GM18502 (cell line): ENCODE data around the gene MYZAP.

ENCODE experiments used
- ATAC-seq: cut with Tn5 transposase; IDR thresholded peaks from one replicate; pipeline ENCODE4 v1.9.1; 2021; ENCODE audit warnings: mild to moderate bottlenecking; ENCODE audit not compliant: unreplicated experiment, poor library complexity

Gene MYZAP, protein sequence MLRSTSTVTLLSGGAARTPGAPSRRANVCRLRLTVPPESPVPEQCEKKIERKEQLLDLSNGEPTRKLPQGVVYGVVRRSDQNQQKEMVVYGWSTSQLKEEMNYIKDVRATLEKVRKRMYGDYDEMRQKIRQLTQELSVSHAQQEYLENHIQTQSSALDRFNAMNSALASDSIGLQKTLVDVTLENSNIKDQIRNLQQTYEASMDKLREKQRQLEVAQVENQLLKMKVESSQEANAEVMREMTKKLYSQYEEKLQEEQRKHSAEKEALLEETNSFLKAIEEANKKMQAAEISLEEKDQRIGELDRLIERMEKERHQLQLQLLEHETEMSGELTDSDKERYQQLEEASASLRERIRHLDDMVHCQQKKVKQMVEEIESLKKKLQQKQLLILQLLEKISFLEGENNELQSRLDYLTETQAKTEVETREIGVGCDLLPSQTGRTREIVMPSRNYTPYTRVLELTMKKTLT

DNA sequence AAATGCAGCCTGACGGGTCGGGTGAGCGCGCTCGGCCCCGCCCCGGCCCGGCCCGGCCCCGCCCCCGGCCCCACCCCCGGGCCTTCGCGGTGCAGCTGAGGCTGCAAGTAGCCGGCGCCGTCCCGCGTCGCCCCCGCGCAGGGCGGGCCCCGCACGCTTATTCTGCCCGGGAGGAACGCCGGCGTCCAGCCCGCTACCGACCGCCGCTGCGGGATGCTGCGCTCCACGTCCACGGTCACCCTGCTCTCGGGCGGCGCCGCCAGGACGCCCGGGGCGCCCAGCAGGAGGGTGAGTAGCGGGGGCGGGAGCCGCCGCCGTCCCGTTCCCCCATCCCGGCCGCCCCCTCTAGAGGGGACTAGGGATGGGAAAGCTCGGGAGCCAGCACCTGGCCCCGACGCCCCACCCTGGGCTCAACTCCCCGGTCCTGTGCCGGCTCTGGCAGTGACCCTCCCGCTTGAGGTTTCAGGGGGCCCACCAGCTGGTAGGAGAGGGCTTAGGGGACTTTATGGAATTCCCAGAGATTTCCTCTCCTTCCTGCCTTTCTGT lies at the start of gene MYZAP:
Gene MYZAP, plus strand, starts transcription at position 83 of the 546 bp plus-strand sequence. Its CDS starts 131 bp downstream, at position 214.
- no peak for ATAC-seq

DNA sequence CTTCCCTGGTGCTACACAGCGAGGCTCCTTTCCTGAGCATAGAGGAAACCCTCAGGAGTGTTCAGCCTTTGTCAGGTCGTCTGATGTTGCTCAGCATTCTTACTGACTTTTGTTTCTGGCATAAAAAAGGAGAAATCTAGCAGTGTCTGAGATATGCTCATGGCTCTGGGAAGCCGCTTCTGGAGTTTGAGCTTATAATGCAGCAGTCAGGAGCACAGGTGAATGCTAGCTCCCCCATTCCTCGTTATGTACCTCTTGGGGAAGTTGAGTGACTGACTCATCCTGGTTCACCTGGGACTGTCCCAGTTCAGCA lies 49.2 kb upstream of the MYZAP start:
- ATAC-seq: no peak

DNA sequence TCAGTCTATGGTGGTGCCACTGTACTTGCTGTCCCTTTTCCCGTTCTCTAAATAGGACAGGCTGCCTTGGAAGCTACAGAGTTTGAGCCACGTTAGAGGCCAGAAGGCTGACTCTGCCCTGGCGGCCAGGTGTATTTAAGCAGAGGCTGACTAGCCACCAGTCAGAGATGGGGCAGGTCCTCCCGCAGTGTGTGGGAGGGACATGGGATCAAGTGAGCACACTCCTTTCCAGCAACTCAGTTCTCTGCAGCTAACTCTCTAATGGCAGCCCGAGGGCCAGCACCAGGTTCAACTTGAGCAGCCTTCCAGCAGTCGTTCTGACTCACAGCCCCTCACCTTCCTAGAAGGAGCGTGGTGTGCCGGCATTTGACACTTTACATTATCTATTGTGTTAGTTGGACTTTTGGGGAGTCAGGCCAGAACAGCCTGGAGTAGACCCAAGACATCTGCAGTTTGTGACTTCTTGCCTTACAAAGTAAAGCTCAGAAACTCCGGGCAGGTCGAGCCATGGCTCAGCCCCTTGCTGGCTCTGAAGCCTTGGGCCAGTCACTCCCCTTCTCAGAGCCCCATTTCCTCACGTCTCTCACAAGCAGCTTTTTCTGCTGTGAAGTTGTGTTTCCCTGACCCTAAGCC lies 46.7 kb upstream of the MYZAP start:
- ATAC-seq: no peak

DNA sequence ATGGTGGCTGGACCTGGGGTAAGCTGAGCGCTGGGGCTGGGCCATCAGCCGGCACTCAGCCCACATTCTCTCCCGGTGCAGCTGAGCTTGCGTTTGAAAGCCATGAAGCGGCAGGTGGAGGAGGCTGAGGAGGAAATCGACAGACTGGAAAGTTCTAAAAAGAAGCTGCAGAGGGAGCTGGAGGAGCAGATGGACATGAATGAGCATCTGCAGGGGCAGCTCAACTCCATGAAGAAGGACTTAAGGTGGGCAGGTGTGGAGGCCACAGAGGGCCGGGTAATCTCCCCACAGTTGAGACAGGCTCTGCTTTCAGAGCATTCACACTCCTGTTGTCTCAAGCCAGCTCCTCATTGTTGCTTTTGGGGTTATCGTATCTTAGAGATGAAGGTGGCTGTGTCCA lies 45.7 kb upstream of the MYZAP start:
- no peak for ATAC-seq

DNA sequence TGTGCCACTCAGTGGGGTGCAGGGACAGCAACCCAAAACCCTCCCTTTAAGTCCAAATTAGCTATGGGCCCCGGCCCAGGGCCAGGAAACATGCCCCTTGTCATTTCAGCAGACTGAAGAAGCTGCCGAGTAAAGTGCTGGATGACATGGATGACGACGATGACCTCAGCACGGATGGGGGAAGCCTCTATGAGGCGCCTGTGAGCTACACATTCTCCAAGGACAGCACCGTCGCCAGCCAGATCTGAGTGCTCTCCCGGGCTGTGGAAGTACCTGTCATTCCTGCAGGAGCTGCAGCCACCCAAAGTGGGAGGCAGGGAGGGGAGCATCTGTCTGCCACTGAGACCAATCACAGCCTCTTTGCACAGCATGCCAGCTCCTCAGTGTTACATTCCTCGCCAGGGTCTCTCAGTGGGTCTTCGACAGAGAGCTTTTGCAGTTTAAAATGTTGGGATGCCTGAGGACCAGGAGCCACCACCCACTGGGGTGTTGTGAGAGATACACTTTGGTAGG lies 44.4 kb upstream of the MYZAP start:
- ATAC-seq: no peak

DNA sequence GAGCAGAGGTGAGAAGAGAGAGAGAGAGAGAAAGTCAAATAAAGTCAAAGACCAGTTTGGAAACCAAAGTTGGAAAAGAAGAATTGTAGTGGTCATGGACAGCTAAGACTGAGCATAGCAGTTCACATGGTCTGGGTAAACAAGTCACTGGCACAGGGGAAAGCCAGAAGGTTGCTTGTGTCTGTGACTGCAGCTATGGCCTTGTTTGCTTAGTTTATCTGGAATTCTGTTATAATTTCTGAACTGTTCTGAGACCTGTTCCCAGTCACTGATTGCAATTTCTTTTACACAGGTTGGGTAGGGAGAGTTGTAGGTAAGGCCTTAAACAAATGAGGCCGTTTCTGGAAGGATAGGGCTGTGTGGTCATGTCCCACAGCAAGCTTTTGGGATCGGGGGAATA lies 43.4 kb upstream of the MYZAP start:
- no peak for ATAC-seq

DNA sequence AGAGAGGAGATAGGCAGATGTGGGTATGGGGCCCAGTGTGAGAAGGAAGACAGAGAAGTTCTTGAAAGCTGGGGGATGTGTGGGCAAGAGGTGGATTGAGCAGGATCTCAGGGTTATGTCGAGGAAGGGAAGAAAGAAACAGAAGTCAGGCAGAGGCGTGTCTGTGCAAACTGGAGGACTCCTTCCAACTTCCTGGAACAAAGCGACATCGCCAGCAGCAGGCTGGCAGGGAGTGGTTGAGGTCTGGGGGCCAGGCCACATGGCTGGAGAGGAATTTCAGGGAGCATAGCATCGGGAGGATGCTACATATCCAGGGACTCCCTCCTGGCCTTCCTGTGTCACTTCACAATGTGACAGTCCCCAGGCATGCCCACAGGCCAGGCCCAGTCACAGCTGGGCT lies 42.9 kb upstream of the MYZAP start:
- ATAC-seq: no peak

DNA sequence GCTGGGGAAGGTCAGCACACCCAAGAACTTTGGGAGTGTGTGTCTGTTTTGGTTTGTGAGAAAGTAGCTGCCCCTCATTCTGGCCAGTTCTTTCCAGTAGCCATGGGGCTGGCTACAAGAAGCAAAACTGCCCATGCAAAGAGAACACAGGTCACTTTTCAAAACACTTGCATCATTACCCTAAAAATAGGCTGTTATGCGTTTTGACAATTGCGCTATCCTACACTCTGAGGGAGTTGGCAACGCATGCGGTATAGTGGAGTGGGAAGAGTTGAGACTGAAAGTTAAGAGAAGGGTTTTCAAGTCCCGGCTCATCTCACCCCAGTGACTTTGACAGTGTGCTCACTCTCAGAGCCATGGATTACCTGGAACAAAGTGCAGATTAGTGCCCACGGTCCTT lies 41.8 kb upstream of the MYZAP start:
- no peak for ATAC-seq

DNA sequence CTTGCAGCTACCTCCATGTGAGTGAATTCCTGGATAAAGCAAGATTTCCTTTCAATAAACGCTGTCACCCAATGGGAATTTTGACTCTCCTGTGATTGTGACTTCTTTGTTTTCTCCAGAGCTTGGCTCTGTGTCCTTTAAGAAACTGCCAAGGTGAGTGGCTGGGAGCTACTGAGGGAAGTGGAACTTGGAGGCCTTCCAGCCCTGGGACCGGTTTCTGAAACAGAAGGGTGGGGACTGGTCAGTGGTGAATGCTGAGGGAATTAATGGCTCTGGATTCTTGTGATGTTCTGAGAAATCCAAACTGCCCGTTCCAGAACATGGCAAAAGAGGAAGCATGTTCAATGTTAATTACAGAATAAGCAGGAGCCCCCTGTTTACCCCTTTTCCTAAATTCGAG lies 41.1 kb upstream of the MYZAP start:
- no peak for ATAC-seq

DNA sequence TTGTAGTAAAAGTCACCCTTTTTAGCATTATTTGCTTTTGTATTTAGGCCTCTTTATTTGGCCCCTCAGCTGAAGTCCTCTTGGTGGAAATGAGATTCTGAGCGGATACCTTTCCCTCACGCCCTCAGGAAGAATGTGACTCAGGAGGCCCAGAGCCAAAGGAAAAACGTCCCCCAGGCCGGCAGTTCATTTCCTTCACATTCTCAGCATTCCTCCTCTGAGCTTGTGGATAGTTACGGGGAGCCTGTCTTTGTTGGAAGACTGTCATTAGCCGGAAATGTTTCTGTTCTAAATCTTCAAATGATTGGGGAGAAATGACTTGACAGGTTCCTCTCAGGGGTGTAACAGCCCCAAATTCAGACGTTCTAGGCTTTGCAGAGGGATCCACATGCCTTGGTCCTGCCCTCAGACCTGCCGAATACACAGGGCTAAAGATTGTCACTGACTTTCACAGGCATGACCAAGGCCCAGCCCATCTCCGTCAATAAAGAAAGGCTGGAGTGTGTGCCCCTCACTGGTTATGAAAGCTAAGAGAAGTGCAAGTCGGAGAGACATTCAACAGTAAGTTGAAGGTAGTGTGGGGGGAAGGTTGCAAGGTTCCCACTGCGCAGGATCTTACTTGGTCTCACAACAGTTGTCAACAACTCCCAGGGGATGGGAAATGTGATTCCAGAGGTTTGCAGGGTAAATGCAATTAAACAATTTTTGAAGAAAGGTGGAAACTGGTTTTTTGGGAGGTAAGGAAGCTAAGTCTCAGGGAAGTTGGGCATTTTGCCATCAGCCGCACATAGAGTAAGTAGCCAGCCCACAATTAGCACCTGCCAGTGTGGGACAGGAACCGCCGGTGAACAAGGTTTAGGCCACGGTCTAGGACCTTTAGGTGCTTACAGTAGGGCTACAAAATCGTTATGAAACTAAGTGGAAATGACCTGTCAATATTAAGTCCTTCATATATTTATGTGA lies 39.7 kb upstream of the MYZAP start:
- no peak for ATAC-seq

DNA sequence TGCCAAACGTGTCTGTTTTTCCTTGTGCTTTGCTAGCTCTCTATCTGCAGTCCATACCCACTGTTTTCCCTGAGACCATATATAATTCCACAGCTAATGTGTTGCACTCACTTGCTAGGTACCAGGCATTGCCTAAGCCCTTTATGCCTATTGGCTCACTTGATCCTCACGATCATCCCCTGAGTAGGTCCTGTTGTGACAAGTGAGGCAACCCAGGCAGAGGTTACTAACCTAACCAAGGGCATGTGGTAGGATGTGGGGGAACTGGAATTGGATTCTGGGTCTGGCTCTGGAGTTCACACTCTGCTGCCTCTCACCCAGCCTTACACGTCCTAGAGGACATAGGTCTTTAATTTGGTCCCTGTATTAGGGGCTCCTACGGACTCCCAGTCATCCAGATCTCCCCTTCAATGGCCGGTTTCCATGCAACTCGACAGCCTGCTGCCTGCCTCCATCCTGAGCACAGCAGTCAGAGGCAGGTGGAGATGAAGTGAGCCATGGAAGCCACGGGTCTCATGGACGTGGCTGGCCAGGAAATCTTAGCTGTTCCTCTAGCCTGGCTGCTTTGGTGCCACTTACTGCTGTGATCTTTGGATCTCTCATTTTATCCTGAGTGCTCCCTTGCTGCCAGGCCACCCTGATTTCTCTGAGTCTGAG lies 38.9 kb upstream of the MYZAP start:
- no peak for ATAC-seq

DNA sequence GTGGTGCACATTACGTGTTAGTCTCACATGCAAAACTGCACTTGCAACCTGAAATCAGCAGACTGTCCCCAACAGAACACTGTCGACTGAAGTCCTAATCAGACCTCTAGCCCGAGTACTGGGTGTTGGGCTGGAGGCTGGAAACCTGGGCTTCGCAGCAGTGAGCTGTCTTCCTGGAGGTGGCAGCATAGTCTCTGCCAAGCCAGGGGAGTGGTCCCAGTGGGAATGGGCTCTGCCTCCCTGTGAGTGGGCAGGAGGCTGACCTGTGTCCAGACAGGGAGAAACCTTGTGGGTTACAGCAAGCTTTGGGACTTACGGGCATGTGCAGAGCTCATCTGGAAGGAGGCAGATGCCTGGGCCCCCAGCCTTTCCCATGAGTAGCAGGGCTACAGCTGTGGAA lies 38.2 kb upstream of the MYZAP start:
- ATAC-seq: no peak

DNA sequence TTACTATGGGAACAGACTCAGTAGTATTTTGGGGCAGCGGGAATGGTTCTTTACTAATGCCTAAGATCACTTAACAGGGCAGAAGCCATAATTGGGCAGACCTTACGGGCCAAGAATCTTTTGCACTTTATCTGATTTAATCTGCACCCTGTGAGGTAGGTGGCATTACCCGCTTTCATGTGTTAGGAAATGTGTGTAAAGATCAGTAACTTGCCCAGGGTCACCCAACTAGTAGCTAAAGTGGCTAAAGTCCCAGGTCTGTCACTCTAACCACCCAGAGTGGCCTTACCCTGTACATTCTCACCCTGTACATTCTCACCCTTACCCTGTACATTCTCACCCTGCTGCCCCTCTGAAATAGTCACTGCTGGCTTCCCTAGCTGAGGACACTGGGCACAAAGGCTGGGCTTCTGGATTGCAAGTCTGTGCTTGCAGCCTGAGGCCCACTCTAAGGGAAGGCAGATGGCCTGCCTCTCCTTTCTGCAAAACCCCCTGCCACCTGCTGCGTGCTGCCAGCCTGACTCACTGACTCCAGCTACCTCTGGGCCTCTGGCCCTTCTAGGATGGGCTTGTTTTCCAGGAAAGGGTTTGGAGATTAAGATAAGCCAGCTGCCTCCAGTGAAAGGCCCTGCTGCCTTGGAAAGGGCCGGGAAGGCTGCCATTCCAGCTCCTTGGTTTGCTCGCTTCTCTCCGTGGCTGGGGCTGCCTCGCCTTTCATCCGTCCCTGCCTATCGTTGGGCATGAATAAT lies 37.5 kb upstream of the MYZAP start:
- ATAC-seq: no peak

DNA sequence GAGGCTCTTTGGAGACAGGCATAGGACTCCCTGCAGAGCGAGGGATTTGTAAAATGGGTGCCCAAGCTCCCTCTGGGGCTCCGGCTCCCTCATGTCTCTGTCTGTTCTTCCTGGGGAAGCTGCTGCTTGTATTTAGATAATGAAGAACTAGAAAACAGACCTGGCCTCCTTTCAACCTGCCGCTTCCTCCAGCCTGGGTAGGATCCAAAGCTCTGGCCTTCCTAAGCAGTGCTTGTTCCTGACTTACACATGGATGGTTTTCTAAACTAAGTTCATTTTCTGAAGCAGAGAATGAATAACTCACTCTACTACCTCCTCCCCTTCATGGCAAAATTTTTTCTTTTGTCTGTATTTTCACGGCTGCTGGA lies 36.9 kb upstream of the MYZAP start:
- no peak for ATAC-seq

DNA sequence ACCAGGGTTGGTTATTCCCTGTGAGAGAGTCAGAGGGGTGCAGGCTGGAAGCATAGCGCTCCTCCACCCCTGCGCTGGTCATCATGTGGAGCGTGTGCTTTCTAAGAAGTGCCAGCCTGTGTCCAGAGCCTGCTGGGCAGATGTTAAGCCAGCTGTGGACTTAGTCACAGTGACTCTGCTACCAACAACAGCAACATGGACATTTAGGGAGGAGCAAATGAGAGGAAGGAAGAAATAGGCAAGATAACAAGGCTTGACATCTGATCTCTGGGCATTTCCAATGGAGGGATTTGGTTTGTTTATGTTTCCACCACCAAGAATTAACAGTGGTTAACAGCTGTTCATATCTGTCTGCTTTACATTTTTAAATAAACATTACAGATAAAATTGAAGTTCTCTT lies 36.4 kb upstream of the MYZAP start:
- ATAC-seq: no peak

DNA sequence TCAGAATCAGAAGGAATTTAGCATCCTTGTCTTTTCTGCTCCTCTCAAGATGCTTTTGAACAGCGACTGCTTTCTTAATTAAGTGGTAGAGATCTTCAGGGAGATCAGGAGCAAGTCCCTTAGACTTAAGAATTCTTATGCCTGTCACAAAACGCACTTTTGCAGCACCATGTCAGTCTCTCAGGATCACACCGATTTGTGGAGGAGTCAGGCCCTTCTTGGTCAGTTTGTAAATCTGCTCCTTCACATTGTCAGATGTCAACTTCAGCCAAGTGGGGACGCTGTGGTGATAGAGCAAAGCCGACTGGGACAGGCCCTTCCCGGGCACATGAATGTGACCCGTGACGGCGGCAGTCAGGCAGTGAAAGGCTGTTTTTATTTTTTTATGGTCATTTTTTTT lies 35.7 kb upstream of the MYZAP start:
- no peak for ATAC-seq

DNA sequence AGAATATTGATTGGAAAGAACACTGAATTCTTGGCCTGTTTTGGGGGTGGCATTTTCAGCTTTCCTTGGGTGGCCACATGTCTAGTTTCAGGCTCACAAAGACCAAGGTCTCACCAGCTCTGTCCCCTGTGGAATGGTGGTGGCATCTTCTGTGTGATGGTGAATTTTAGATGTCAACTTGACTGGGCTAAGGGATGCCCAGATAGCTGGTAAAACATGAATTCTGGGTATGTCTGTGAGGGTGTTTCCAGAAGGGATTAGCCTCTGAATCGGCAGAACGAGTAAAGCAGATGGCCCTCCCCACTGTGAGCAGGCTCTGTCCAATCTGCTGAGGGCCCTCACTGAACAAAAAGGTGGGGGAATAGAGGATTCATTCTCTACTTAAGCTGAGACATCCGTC lies 34.4 kb upstream of the MYZAP start:
- ATAC-seq: no peak

DNA sequence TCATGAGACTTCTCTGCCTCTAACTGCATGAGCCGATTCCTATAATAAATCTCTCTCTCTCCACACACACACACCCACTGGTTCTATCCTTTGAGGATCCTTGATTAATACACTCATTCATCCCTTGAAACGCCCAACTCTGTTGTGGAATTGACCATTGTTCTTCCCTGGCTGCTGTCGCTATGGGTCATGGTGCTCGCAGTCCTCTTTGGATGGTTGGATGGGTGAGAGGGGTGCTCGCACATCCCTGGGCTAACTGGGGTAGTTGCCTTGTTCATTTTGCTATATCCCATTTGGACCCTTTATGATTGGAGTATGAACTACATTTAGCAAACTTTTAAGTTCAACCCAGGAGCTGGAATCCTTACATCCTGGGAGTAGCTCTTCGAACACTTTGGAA lies 33.9 kb upstream of the MYZAP start:
- ATAC-seq: no peak

DNA sequence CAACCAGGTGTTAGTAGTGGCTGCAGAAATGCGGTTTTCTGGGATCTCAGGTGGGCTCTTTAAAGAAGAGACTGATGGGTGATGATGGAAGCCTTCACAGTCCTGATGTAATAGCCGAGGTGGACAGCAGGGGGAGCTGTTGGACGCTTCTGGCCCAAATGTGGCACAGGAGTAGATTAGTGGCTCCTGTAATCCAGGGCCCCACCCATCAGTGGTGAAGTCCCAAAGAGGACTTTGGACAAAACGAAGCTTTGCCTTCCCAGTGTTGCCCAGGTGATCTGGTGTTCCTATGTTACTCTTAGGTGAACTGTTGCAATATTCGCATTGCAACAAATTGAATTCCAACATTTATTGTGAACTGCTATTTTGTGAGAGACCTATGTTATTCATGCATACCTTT lies 31.8 kb upstream of the MYZAP start:
- ATAC-seq: no peak
